LNCaP clone FGC (cell line): ENCODE results near the gene TRIM33.
"Not testable (repeated sequence)": the region's sequence is repeated elsewhere in the genome, so short reads cannot be mapped to it uniquely, and the experiment has no call there.

Experiments
- DNase-seq: peaks from one replicate; pipeline ENCODE4 v3.0.0-alpha.2; 2011; ENCODE audit warnings: low read depth
- H3K4me3 ChIP-seq: 2 replicates; pipeline ENCODE4 v1.5.1; 2011; ENCODE audit warnings: mild to moderate bottlenecking, low read depth, low read length, control low read depth
- TF ChIP-seq, protein P1 (sequence below): IDR thresholded peaks from 2 replicates; pipeline ENCODE4 v1.5.1; 2012; ENCODE audit warnings: mild to moderate bottlenecking; ENCODE audit not compliant: control insufficient read depth, insufficient read depth; ENCODE audit errors: extremely low read depth

Gene TRIM33

GRCh38 chr1:114395863-114396262, 115.1 kb downstream of the TRIM33 start:
- no peak overlapping the region for H3K4me3 ChIP-seq
- TF ChIP-seq, protein P1, sequence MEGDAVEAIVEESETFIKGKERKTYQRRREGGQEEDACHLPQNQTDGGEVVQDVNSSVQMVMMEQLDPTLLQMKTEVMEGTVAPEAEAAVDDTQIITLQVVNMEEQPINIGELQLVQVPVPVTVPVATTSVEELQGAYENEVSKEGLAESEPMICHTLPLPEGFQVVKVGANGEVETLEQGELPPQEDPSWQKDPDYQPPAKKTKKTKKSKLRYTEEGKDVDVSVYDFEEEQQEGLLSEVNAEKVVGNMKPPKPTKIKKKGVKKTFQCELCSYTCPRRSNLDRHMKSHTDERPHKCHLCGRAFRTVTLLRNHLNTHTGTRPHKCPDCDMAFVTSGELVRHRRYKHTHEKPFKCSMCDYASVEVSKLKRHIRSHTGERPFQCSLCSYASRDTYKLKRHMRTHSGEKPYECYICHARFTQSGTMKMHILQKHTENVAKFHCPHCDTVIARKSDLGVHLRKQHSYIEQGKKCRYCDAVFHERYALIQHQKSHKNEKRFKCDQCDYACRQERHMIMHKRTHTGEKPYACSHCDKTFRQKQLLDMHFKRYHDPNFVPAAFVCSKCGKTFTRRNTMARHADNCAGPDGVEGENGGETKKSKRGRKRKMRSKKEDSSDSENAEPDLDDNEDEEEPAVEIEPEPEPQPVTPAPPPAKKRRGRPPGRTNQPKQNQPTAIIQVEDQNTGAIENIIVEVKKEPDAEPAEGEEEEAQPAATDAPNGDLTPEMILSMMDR, result no peak
- DNase-seq, result no peak

GRCh38 chr1:114390960-114391359, 120.0 kb downstream of the TRIM33 start:
- H3K4me3 ChIP-seq, result no peak overlapping the region
- DNase-seq, result no peak
- TF ChIP-seq, protein P1, result no peak

DNA sequence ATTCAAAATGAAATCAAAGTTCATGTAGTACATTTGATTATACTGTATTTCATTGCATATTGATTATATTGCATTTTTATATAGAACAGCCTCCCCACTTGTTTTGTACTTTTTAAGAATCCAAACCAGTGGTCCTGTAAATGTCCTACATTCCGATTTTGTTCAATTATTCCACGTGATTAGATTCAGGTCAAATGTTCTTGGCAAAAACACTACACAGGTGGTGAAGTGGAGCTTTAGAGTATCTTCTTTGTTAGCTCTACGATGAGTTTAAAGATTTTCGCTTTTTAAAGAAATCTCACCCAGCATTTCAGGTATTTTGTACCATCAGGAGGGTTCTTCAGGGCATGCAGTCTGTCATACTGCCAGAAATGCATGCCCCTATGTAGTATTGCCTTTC, 120.6 kb downstream of the TRIM33 start:
- no peak overlapping the region for H3K4me3 ChIP-seq
- DNase-seq, result no peak
- TF ChIP-seq, protein P1, result no peak

DNA sequence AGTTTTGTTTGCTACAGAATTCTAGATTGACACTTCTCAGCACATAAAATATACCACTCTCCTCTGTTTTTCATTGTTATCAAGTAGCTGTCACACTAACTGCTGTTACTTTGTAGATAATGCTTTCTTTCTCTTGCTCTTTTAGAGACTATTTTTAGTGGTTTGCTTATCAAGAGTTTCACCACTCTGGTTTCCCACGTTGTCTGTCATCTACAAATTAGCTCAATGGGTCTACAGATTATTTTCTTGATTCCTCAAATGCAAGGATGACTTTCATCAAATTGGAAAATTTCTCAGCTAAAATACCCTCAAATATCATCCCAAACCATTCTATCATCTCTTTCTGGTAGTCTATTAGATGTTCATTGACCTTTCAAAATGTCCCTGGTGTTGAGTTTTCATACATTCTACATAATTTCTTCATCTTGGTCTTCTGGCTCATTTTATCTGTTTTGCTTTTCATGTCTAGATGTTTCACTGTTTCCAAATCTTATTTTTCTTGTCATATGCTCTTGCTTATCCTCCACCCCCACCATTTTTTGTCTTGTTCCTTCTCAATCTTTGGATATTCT, 122.5 kb downstream of the TRIM33 start:
- no peak overlapping the region for H3K4me3 ChIP-seq
- TF ChIP-seq, protein P1, result no peak
- no peak for DNase-seq

DNA sequence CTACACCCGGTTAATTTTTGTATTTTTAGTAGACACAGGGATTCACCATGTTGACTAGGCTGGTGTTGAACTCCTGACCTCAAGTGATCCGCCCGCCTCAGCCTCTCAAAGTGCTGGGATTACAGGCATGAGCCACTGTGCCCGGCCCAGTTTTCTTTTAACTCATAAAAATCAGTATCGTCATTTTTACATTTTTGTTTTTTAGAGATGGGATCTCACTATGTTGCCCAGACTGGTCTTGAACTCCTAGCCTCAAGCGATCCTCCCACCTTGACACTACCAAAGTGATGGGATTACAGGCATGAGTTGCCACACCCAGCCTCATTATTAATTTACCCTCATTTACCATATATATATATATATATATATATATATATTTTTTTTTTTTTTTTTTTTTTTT, 123.4 kb downstream of the TRIM33 start:
- not testable (repeated sequence) for H3K4me3 ChIP-seq

DNA sequence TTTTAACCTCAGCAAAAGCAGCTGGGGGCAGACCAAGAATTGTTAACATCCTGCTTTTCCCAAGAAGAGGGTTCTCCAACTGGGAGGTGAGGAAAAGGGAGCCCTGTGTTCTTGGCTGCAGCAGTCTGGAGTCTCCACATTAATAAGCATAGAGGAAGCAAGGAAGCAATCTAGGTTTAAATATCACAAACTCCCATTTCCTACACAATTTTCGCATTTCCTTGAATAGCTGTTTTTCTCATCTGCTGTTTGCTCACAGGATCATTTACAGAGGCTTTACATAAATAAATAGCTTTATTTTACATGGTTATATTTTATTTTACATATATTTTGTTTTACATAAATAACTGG, 124.0 kb downstream of the TRIM33 start:
- no peak for DNase-seq
- H3K4me3 ChIP-seq, result no peak overlapping the region

More for the DNA sequence above, 123.4 kb downstream of the TRIM33 start:
- DNase-seq, result not testable (repeated sequence)

DNA sequence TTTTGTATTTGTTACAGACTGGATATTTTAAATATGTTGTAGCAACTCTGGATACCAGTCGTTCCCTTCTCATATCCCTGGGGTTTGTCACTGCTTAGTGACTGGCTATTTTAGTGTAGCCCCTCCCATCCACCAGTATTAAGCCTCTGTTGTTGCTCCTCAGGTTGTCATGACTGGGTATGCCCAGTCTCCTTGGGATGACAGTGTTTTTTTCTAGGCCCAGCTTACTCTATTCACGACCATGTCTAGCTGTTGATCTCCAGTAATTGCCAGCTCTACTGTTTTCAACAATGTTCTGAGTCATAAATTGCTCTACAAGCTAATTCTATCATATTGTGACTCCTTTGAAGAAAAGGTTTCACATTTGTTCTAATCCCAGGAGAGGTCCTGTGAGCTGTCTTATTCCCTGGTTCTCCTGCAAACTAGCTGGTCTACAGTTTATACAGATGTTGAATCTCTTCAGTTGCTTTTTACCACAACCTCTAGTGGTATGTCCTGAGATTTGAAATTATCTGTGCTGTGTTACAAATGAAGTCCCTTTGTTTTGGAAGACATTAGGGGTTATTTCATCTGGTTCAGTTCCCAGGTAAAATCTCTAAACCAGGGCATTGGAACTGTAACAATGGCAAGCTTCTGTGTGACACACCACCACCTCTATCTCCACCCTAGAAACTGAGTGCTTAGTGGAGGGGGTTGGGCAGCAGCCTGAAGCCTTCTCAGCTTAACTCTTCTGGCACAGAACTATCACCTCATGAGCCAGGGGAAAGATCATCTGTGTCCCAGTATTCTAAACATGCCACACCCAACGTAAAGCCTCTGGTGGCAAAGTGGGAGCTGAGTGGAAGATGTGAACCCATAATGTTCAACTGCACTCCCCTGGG, 124.6 kb downstream of the TRIM33 start:
- no peak overlapping the region for H3K4me3 ChIP-seq
- TF ChIP-seq, protein P1, result no peak
- DNase-seq, result no peak

More for the DNA sequence above, 124.0 kb downstream of the TRIM33 start:
- TF ChIP-seq, protein P1, result no peak
